ENCODE measurements around the gene CEBPB.

The CEBPB gene

GRCh38 chr20:50198180-50198666, 7.6 kb downstream of the CEBPB start:
- H3K9me2 ChIP-seq (replicated peaks; ENCODE audit: control insufficient read depth, low read length): no peaks in the 10 kb centered on the region
- H3K79me2 ChIP-seq (ENCODE audit: control insufficient read depth, low read length): peaks cover 12% of the 10 kb centered on the region
- H4K20me1 ChIP-seq (ENCODE audit: control insufficient read depth, insufficient read depth, low read depth, low read length): peaks cover 3% of the 10 kb centered on the region; the same call in 1 of the 2 replicates
- no peak overlapping the region for H3K4me3 ChIP-seq (ENCODE audit: low read length)
- TF ChIP-seq CTCF (IDR thresholded peaks at IDR 0.05; ENCODE audit: low read depth, low read length, poor library complexity, severe bottlenecking) (no peak), EZH2phosphoT487 (IDR thresholded peaks at IDR 0.05; ENCODE audit: borderline replicate concordance, low read length) (no peak)
- H3K27ac ChIP-seq (ENCODE audit: low read depth, low read length): no peak overlapping the region
- peaks cover 45% of the 10 kb centered on the region for H3K4me1 ChIP-seq (ENCODE audit: control insufficient read depth, low read length)
- peaks cover 11% of the 10 kb centered on the region for H3K36me3 ChIP-seq (ENCODE audit: control insufficient read depth, low read length)
- H3F3A ChIP-seq (ENCODE audit: control insufficient read depth, insufficient read depth): no peaks in the 10 kb centered on the region
- H3K9me3 ChIP-seq (ENCODE audit: control insufficient read depth, insufficient read depth, low read length): no peaks in the 10 kb centered on the region
- H3K4me2 ChIP-seq (ENCODE audit: low read length): no peak overlapping the region
- H3K27me3 ChIP-seq (ENCODE audit: control insufficient read depth, low read length): no peaks in the 10 kb centered on the region

- Histone ChIP-seq H3K36me3 (ENCODE audit: control insufficient read depth, low read length) (peaks cover 6% of the 10 kb centered on the region), H3K4me2 (ENCODE audit: low read length) (no peak overlapping the region), H3K9me2 (replicated peaks; ENCODE audit: control insufficient read depth, low read length) (no peaks in the 10 kb centered on the region), H4K20me1 (ENCODE audit: control insufficient read depth, insufficient read depth, low read depth, low read length) (peaks cover 2% of the 10 kb centered on the region; the same call in 1 of the 2 replicates), H3K27me3 (ENCODE audit: control insufficient read depth, low read length) (no peaks in the 10 kb centered on the region), H3K9me3 (ENCODE audit: control insufficient read depth, insufficient read depth, low read length) (no peaks in the 10 kb centered on the region), H3K4me1 (ENCODE audit: control insufficient read depth, low read length) (peaks cover 40% of the 10 kb centered on the region), H3K4me3 (ENCODE audit: low read length) (no peak overlapping the region), H3K27ac (ENCODE audit: low read depth, low read length) (no peak overlapping the region), H3K79me2 (ENCODE audit: control insufficient read depth, low read length) (peaks cover 7% of the 10 kb centered on the region), H3F3A (ENCODE audit: control insufficient read depth, insufficient read depth) (no peaks in the 10 kb centered on the region)
- TF ChIP-seq EZH2phosphoT487 (IDR thresholded peaks at IDR 0.05; ENCODE audit: borderline replicate concordance, low read length) (no peak), CTCF (IDR thresholded peaks at IDR 0.05; ENCODE audit: low read depth, low read length, poor library complexity, severe bottlenecking) (no peak)
Measured at GRCh38 chr20:50198716-50199115, 8.1 kb downstream of the CEBPB start.

GRCh38 chr20:50199703-50200102, 9.1 kb downstream of the CEBPB start:
- no peaks in the 10 kb centered on the region for H3K9me2 ChIP-seq (replicated peaks; ENCODE audit: control insufficient read depth, low read length)
- peaks cover 4% of the 10 kb centered on the region; the same call in 1 of the 2 replicates for H3K9me3 ChIP-seq (ENCODE audit: control insufficient read depth, insufficient read depth, low read length)
- no peaks in the 10 kb centered on the region for H4K20me1 ChIP-seq (ENCODE audit: control insufficient read depth, insufficient read depth, low read depth, low read length)
- peak overlapping the region; percentile 51 for H3K4me2 ChIP-seq (ENCODE audit: low read length)
- H3K27me3 ChIP-seq (ENCODE audit: control insufficient read depth, low read length): no peaks in the 10 kb centered on the region
- H3K36me3 ChIP-seq (ENCODE audit: control insufficient read depth, low read length): no peaks in the 10 kb centered on the region
- H3K4me1 ChIP-seq (ENCODE audit: control insufficient read depth, low read length): peaks cover 36% of the 10 kb centered on the region
- H3K4me3 ChIP-seq (ENCODE audit: low read length): peak overlapping the region; percentile 13
- no peaks in the 10 kb centered on the region for H3K79me2 ChIP-seq (ENCODE audit: control insufficient read depth, low read length)
- no peaks in the 10 kb centered on the region for H3F3A ChIP-seq (ENCODE audit: control insufficient read depth, insufficient read depth)
- peak overlapping the region; percentile 14 for H3K27ac ChIP-seq (ENCODE audit: low read depth, low read length)
- no peak for TF ChIP-seq CTCF (IDR thresholded peaks at IDR 0.05; ENCODE audit: low read depth, low read length, poor library complexity, severe bottlenecking)
